ENCODE measurements around the gene SERINC5.

The SERINC5 gene

DNA sequence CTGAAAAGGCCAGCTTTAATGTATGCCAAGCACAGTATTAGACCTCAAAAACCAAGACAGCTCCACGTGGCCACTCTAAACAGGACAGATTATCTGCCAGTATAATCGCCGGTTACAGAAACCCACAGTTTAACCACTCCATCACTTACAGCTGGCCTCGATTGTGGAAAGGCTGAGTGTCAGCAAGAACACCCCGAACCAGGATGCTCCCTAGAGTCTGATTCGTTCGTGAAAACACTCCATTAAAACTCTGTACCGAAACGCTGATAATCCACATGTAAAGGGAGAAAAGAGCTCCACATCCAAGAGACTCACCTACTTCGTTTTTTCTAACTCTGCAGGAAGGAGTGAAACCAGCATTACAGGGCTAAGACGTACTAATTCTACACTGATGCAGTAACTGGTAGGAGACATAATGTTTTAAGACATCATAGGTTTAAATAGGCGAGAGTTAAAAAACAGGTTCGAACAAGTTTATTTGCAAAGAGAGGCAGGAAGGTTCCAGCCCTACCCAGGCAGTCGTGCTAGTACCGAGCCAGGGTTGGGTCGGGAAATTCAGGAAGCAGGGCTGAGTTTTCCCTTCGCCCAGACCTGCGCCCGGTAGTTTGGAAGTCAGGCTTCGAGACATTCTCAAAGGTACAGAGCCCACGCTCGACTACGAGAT is 949 bp downstream of the SERINC5 start:
- DNase-seq = no peak

DNA sequence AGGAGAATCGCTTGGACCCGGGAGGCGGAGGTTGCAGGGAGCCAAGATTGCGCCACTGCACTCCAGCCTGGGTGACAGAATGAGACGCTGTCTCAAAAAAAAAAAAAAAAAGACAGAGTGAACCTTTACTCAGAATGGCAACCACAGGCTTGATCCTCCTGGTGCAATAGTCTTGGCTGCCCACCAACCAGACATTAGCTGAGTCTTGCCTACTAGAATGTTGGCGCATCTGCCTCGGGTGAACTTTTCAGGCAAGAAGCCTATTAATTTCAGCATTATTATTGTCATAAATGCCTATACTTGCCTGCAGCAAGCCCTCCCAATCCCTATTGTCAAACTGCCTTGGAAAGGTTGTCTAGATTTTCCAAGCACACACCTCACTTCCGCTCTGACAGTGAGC is 4.2 kb downstream of the SERINC5 start:
- no peak for DNase-seq

DNA sequence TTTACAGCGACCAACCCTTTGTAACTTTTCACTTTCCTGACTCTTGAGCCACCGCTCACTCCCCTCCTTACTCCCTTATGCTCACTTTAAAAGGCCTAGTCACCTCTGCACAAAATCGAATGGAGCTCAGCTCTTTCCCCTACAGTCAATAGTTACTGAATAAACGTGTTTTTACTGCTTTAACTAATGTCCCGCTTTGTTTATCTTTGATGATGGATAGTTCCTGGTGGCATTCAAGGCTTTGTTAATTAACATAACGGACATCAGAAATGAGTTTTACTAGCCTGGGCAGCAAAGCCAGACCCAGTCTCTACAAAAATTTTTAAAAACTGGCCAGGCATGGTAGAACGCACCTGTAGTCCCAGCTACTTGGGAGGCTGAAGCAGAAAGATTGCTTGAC is 5.0 kb downstream of the SERINC5 start:
- DNase-seq = no peak

DNA sequence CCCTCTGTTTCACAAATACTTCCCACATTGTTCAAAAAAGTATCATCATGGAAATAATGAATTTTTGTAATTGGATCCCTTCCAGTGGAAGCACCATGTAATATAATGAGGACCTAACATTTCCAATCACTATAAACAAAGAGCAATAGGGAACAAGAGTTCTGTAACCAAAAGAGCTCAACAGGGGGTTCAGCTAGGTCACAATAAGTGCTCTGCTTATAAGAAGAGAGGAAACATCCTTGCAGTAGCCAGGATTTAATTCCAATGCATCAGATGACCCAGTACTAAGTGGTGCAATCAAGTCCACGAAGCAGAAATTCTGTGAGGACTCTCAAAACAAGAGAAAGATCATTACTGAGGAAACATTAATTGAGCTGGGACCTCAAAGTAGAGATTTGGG is 5.9 kb downstream of the SERINC5 start:
- no peak for DNase-seq

DNA sequence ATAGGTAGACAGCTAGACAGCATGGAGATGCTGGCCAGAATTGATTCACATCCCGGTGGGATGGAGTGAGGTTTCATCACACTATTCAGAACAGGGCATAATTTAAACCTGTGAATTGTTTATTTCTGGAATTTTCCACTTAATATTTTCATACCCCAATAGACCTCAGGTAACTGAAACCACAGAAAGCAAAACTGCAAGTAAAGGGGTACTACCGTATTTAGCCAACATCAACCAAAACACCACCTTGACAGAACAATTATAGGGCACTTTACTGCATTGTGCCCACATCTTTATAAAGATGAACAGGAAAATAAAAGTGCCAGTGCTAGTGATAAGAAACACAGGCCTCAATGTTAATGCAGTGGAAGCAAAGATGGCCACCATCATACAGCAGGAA is 7.5 kb downstream of the SERINC5 start:
- DNase-seq = no peak

DNA sequence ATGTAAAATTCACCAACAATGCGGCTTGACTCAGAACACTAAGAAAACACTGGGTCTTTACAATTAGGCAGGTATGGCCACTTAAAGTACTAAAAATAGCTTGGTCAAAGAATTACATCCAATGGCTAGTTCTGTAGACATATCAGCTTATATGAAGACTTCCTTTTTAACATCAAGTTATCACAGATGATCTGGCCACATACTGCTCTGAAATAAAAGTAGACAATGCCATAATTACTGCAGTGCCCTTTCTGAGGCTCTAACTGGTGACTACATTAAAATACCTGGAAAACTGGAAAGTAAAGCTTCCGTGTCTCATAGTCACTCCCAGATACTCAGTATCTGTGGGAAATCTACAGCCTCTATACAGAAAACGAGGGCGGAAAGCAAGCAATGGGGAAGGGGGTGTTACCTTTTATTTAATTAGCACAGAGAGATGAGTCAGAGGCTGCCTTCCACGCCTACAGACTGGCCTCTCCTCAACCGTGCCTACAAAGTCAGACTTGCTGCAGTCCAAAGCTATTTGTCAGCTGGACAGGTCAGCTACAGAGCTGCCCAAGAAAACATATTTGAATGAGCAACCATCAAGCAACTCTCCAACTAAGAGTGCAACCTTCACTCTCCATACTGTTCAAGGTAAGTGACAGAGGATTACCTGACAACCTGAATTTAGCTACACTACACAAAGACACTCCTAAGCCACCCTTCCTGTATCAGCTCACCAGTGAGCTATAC is 8.7 kb downstream of the SERINC5 start:
- no peak for DNase-seq

DNA sequence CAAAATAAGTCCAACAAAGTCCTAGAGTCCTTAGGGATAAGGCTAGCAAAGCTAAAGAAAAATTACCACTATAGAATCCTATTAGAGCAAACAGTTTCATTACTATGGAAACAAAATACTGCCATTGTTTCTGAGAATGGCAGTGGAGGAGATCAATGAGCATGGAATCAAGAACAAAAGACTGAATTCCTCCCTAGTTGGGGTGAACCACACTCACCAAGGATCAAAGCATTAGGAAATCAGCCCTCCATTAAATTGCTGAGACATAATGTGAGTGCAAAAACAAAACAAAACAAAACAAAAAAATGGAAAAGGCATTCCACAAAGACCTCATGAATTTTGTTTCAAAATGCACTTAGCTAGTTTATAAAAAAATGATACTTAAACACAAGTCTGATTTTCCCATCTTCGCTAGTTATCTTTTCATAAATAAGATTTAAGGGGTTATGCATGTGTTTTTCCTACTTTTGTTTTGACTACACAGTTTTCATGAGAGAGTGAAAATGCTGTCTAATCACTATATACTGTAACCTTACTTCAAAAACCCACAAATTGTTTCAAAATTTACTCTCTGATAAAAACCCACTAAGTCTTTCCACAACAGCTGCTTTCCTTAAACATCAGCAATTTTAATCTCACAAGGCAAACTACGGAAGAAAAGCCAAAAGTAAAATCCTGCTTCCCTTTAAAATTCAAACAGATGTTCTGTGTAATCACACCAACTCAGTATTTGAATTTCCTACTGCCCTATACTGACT is 9.7 kb downstream of the SERINC5 start:
- DNase-seq = no peak

DNA sequence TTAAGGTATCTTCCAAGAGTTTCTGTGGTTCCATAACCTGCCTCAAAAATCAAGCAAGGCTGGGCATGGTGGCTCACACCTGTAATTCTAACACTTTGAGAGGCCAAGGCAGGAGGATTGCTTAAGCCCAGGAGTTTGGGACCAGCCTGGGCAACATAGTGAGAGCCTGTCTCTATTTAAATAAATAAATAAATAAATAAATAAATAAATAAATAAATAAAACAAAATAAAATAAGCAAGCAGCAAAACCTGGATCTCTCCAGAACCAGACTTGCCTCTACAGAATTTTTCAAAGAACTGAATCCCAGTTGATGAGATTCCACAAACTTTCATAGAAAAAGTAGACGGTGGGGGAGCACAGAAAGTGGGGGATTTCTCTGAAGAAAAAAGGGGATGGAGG is 12.3 kb downstream of the SERINC5 start:
- DNase-seq = no peak

DNA sequence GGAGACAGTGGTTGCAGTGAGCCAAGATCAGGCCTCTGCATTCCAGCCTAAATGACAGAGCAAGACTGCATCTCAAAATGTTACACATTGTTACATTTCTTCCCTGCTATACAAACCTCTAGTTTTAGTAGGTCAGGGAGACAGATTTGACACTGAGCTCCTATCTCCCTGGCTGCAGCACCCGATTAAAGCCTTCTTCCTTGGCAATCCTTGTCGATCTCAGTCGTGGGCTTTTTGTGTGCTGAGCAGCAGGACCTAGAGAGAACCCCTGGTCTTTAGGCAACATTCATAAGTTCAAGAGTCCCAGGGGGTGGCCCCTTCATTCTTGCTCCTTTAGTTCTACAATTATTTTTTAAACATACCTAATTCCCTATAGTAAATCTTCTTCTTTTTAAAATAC is 13.0 kb downstream of the SERINC5 start:
- no peak for DNase-seq

DNA sequence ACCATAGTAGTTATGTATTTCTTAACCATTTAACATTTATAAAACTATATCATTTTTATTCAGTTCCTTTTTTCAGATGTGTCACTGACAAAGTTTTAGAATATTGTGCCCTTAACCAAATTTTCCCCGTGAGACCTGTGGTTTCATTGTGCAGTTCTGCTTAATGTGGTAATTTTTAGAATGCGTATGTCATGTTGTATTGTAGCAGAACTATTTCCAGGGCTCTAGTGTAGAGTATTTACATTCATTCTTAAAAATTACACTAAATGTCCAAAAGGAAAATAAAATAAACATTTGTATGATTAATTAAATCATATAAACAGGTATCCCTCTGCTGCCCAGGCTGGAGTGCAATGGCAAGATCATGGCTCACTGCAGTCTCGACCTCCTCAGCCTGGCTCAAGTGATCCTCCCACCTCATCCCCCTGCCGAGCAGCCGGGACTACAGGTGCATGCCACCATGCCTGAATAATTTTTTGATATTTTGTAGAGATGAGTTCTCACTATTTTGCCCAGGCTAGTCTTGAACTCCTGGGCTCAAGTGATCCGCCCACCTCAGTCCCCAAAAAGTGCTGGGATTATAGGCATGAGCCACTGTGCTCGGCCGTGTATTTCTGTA is 15.4 kb downstream of the SERINC5 start:
- no peak for DNase-seq

DNA sequence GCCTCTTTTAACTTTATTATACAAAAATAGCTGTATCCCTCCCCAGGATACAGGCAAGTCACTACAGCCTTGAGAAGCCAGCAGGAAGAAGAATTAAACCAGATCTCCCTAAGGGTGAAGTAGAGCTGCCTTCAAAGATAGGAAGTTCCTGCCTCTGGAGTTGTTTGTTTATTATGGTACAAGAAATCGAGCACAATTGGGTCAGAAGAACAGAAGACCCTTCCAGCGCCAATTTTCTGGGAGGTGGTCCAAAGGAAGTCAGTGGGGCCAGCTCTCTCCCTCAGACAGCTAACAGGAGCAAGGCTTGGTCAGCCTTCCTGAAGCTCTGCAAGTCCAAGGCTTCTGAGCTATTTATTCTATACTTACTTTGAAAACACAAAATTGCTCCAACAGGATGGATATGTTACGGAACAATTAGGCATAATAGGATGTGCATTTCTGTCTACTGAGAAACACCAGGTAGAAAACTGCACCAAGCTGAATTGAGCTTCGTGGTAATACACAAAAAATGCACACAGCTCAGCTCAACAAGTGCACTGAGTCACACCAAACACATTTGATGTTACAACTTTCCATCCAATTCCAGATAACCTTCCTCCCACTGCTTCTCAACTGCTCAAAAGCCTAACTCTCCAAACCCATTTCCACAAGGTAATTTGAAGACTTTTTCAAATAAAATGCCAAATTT is 16.0 kb downstream of the SERINC5 start:
- DNase-seq = no peak

DNA sequence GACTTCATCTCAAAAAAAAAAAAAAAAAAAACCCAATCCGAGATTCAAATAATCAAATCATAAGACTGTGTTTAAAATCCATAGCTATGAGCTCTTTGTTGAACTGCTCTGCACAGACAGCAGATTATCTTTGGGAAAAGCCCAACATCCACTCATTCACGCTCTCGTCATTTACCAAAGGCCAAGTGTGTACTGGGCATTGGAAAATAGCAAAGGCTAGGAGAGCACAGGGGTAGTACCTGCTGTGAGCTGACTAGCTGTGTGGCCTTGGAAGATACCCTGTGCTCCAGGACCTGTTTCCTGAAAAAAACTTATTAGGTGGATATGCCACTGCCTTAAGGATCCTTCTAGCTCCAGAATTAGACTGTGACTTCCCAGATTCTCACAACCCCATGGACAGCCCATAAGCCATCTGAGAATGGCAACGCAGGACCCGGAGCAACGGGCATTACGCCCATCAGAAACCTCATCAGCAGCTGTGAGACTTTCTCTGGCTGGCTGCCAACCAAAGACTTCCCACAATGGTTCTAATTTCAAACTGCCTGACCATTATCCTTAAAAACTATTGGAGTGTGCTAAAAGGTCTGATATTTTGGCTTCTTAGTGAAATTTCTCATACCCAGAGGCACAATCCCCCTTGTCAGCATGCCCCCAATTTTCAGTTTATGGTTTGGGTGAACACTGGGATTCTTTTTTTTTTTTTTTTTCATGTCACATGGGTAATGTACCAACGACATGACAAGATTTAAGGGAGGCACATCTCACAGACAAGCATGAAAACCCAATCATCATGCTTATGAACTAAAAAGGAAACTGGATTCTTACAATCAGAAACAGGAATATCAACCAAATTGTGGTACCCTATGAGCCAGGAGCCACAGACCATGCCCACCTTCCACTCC is 16.8 kb downstream of the SERINC5 start:
- peak; percentile 16 for DNase-seq

DNA sequence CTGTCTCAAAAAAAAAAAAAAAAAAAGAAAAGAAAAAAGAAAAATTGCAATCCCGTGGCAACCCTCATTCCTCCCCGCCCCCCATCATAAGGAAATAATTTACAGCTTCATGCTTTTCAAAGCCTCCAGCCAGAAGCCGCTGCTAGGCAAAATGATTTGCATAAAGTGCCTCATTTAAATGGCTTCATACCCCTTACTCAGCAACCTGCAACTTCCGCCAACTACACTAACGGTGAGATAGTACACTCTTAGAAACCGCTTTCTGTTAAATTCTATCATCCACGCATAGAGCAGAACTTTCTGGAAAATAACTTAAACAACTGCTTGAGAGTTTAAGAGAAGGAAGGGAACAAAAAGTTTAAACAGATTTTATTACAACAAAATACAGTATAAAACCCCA is 17.8 kb downstream of the SERINC5 start:
- DNase-seq = no peak

DNA sequence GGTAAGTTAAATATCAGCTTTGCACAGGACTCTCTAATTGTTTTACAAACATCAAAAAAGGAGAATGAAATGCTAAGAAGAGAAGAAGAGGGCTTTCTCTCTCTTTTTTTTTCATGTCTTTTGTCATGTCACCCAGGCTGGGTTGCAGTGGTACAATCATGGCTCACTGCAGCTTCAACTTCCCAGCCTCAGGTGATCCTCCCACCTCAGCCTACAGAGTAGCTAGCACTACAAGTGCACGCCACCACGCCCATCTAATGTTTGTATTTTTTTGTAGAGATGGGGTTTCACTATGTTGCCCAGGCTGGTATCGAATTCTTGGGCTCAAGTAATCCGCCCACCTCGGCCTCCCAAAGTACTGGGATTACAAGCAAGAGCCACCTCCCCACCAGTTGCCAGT is 18.6 kb downstream of the SERINC5 start:
- no peak for DNase-seq

DNA sequence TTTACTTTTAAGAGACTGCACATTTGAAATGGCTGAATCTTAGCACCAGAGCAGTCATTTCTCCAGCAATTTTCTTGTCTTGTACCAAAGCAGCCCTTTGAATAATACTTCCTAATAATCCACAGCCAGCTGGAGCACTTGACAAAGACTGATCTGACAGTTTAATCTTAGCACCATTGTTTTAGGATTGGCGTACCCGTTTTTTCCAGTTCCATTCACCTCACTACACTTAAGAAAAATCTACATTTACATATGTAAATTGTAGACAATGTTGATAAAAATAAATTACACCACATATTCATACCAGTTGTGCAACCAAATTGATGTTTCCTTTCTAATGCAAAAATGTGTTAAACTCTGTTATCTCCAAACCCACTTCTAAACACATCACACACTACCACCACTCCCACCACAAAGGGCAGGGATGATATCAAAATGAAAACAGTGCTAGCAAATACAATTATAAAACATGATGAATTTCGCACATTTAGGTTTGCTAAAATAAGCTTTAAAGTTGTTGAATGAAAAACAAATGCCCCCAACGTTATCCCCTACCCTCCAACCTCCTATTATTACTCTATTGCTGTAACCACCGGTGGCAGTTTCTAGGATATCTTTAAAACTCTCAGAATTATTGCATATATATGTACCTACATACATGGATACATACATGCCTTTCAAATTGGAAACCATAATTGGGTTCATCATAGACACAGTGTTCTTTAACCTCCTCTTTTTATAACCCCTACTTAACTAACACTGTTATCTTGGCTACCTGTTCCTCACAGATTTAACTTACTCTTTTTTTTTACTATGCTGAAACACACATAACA is 21.5 kb downstream of the SERINC5 start:
- no peak for DNase-seq

DNA sequence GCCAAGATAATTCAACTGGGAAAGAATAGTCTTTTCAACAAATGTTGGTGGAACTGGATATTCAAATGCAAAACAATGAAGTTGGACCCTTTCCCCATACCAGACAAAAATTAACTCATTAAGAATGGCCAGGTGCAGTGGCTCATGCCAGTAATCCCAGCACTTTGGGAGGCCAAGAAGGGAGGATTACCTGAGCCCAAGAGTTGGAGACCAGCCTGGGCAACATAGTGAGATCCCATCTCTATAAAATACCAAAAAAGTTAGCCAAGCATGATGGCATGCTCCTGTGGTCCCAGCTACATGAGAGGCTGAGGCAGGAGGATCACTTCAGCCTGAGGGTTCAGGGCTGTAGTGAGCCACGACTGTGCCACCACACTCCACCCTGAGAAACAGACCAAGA is 24.2 kb downstream of the SERINC5 start:
- DNase-seq = no peak

DNA sequence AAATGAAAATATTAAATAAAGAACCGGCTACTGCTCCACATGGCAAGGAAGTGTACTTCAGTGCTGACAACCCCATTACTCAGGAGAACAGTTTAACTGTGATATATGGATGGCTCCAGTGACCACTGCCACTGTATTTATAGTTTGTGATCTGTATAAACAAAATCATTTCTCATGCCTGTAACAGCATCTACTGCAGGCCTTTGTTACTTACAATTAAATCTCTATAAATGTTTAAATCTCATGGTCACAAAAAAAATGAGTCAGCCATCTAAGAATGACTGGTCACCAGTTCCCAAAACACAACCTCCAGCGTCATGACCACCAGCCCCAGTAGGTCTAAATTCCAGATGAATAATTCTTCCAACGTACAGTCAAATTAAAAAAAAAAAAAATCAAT is 24.6 kb downstream of the SERINC5 start:
- DNase-seq = no peak

DNA sequence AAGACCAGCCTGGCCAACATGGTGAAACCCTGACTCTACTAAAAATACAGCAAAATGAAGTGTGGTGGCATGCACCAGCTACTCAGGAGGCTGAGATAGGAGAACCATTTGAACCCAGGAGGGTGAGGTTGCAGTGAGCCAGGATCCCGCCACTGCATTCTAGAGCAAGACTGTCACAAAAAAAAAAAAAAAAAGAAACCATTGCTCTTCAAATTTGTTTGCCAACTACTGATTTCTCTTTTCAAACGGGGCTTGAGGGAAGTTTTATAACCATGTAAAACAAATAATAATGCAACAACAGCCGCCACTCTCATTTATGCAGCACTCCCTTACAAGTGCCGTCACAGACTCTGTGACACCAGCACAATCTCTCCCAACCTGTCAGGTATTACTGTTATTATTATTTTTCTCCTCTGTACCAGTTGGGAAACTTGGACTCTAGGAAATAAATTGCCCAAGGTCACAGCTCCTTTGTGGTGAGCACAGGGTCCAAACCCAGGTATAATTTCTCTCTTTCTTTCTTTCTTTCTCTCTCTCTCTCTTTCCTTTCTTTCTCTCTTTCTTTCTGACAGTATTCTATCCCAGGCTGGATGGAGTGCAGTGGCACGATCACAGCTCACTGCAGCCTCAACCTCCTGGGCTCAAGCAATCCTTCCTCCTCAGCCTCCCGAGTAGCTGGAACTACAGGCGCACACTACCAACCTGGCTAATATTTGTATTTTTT is 25.4 kb downstream of the SERINC5 start:
- no peak for DNase-seq

DNA sequence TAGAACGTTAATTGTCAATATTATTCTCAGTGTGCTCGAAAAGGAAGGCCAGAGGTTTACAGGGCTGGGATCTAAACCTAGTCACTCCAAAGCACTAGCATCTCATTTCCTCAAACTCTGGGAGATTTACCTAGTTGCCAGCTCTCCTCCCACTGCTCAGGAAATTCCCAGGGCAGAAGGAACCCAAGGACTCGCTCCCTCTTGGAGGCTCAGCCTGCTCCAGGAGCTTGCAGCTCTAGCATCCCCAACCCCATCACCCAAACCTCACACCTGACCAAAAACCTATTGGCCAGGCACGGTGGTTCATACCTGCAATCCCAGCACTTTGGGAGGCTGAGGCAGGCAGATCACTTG is 26.0 kb downstream of the SERINC5 start:
- DNase-seq = no peak

DNA sequence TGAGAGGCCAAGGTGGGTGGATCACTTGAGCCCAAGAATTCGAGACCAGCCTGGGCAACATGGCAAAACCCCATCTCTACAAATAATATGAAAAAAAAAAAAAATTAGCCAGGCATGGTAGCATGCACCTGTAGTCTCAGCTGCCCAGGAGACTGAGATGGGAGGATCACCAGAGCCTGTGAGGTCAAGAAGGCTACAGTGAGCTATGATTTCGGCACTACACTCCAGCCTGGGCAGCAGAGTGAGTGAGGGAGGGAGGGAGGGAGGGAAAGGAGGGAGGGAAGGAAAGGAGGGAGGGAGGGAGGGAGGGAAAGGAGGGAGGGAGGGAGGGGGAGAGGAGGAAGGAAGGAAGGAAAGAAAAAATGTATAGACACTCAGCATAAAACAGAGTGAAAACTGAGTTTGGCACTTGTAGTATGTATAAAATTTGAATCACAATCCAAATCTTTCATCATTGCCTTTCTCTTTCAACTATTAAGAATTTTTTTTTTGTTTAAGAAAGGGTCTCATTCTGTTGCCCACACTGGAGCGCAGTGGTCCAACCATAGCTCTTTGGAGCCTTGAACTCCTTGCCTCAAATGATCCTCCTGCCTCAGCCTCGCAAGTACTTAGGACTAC is 27.8 kb downstream of the SERINC5 start:
- no peak for DNase-seq

Data from NCI-H1694 (cell line).